Stimulated activated CD4-positive, alpha-beta T cell treated with anti-CD3 and anti-CD28 coated beads, Interleukin-15, amount 100 ng/mL, for 1 hour (primary cell): ENCODE results near the gene PRR27.
"Not testable (repeated sequence)": the region's sequence is repeated elsewhere in the genome, so short reads cannot be mapped to it uniquely, and the experiment has no call there.

Source experiments
- DNase-seq, 2 donors: peaks; one replicate each; pipeline ENCODE4 v3.0.0-alpha.2; 2020; ENCODE audit warnings: low read depth in 1 of 2, low spot score in 1 of 2

Gene PRR27

GRCh38 chr4:70196857-70197256 lies 42.8 kb downstream of the PRR27 start:
- DNase-seq: no peak

GRCh38 chr4:70197842-70198241 lies 43.8 kb downstream of the PRR27 start:
- DNase-seq: no peak

- DNase-seq: no peak
Observed at GRCh38 chr4:70203601-70204000, 49.6 kb downstream of the PRR27 start.

DNA sequence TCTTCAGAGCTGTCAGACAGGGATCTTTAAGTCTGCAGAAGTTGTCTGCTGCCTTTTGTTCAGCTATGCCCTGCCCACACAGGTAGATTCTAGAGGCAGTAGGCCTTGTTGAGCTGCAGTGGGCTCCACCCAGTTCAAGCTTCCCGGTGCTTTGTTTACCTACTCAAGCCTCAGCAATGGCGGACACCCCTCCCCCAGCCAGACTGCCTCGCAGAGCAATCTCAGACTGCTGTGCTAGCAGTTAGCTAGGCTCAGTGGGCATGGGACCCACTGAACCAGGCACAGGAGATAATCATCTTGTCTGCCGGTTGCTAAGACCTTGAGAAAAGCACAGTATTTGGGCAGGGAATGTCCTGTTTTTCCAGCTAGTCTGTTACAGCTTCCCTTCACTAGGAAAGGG lies 58.7 kb downstream of the PRR27 start:
- not testable (repeated sequence) for DNase-seq
